Loucy (cell line): ENCODE results near the gene SAMD4A.

Source experiments
- CTCF ChIP-seq: fragments of 200-600 bp; sonication (generic); conservative IDR thresholded peaks from 2 replicates; pipeline ENCODE4 v1.5.1; 2014; ENCODE audit warnings: mild to moderate bottlenecking, antibody characterized with exemption, low read length
- EZH2phosphoT487 ChIP-seq: fragments of 200-600 bp; IDR thresholded peaks from 2 replicates; pipeline ENCODE4 v1.6.1; 2018; ENCODE audit warnings: antibody characterized with exemption, mild to moderate bottlenecking, moderate library complexity, borderline replicate concordance

DNA sequence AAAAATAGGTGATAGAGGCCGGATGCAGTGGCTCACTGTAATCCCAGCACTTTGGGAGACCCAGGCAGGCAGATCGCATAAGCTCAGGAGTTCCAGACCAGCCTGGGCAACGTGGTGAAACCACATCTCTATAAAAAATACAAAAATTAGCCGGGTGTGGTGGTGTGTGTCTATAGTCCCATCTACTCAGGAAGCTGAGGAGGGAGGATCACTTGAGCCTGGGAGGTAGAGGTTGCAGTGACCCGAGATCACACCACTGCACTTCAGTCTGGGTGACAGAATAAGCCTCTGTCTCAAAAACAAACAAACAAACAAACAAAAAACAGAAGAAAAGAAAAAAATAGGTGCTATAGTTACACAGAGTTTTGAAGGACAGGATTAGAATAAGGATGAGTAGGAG, 142.1 kb downstream of the SAMD4A start:
- TF ChIP-seq CTCF: no peak
- TF ChIP-seq EZH2phosphoT487: no peak
